ENCODE results near the gene SFI1.

Gene SFI1

GRCh38 chr22:31569126-31569525, 72.8 kb downstream of the SFI1 start:
- Histone ChIP-seq H3K4me1 (ENCODE audit: control insufficient read depth in 1 of 2, insufficient read depth in 1 of 2, low read depth in 1 of 2, low read length in 1 of 2) (no peaks in the 10 kb centered on the region), H3K27ac (no peak overlapping the region), H3K27me3 (no peaks in the 10 kb centered on the region), H3K9me3 (no peaks in the 10 kb centered on the region), H3K4me3 (ENCODE audit: low read depth in 1 of 2, low read length in 1 of 2) (no peak overlapping the region), H3K36me3 (peaks cover 44% of the 10 kb centered on the region)
- no peak for TF ChIP-seq CTCF (IDR thresholded peaks at IDR 0.05)

- no peak for TF ChIP-seq CTCF (IDR thresholded peaks at IDR 0.05)
- H3K9me3 ChIP-seq: no peaks in the 10 kb centered on the region
- H3K27me3 ChIP-seq: no peaks in the 10 kb centered on the region
- H3K4me1 ChIP-seq (ENCODE audit: control insufficient read depth in 1 of 2, insufficient read depth in 1 of 2, low read depth in 1 of 2, low read length in 1 of 2): no peaks in the 10 kb centered on the region
- no peak overlapping the region for H3K27ac ChIP-seq
- no peak overlapping the region for H3K4me3 ChIP-seq (ENCODE audit: low read depth in 1 of 2, low read length in 1 of 2)
- peaks cover 57% of the 10 kb centered on the region for H3K36me3 ChIP-seq
These were observed 76.6 kb downstream of the SFI1 start for GRCh38 chr22:31572939-31573338.

- Histone ChIP-seq H3K36me3 (peaks cover 69% of the 10 kb centered on the region), H3K9me3 (no peaks in the 10 kb centered on the region), H3K4me1 (ENCODE audit: control insufficient read depth in 1 of 2, insufficient read depth in 1 of 2, low read depth in 1 of 2, low read length in 1 of 2) (no peaks in the 10 kb centered on the region), H3K4me3 (ENCODE audit: low read depth in 1 of 2, low read length in 1 of 2) (no peak overlapping the region), H3K27ac (no peak overlapping the region), H3K27me3 (no peaks in the 10 kb centered on the region)
- no peak for TF ChIP-seq CTCF (IDR thresholded peaks at IDR 0.05)
These were observed 77.8 kb downstream of the SFI1 start for GRCh38 chr22:31574055-31574670.

DNA sequence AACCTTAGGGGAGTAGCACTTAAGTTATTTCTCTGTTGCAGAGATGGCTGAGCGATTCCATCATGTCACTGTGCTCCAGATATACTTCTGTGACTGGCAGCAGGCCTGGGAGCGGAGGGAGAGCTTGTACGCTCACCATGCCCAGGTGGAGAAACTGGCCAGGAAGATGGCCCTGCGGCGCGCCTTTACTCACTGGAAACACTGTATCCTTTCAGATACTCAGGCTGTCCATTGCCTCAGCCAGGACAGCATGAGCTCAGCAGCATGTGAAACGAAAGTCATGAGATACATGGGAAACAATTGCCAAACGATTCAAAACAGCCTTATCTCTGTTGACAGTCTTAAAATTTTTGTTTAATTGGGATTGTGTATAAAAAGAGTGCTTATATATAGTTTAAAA, 78.9 kb downstream of the SFI1 start:
- H3K4me3 ChIP-seq (ENCODE audit: low read depth in 1 of 2, low read length in 1 of 2): no peak overlapping the region
- H3K27me3 ChIP-seq: no peaks in the 10 kb centered on the region
- H3K9me3 ChIP-seq: no peaks in the 10 kb centered on the region
- H3K4me1 ChIP-seq (ENCODE audit: control insufficient read depth in 1 of 2, insufficient read depth in 1 of 2, low read depth in 1 of 2, low read length in 1 of 2): no peaks in the 10 kb centered on the region
- no peak for TF ChIP-seq CTCF (IDR thresholded peaks at IDR 0.05)
- no peak overlapping the region for H3K27ac ChIP-seq
- H3K36me3 ChIP-seq: peaks cover 77% of the 10 kb centered on the region

- Histone ChIP-seq H3K27me3 (no peaks in the 10 kb centered on the region), H3K27ac (no peak overlapping the region), H3K36me3 (peaks cover 75% of the 10 kb centered on the region), H3K4me3 (ENCODE audit: low read depth in 1 of 2, low read length in 1 of 2) (no peak overlapping the region), H3K4me1 (ENCODE audit: control insufficient read depth in 1 of 2, insufficient read depth in 1 of 2, low read depth in 1 of 2, low read length in 1 of 2) (peaks cover 3 to 5% of the 10 kb centered on the region in 2 experiments), H3K9me3 (no peaks in the 10 kb centered on the region)
- TF ChIP-seq CTCF (IDR thresholded peaks at IDR 0.05): no peak
These were observed 81.4 kb downstream of the SFI1 start for GRCh38 chr22:31577711-31578110.
